ENCODE measurements around the gene FTO.

GRCh38 chr16:53826658-53827057 is 122.7 kb downstream of the FTO start:
- TF ChIP-seq CTCF (IDR thresholded peaks at IDR 0.05): no peak
- TF ChIP-seq POLR2A (IDR thresholded peaks at IDR 0.05): no peak

Measured in adrenal gland (tissue), 5 donors.